Measurements from ENCODE around the gene ALX3.

The ALX3 gene

GRCh38 chr1:110063781-110064180 lies 6.7 kb downstream of the ALX3 start:
- DNase-seq: no peak

DNA sequence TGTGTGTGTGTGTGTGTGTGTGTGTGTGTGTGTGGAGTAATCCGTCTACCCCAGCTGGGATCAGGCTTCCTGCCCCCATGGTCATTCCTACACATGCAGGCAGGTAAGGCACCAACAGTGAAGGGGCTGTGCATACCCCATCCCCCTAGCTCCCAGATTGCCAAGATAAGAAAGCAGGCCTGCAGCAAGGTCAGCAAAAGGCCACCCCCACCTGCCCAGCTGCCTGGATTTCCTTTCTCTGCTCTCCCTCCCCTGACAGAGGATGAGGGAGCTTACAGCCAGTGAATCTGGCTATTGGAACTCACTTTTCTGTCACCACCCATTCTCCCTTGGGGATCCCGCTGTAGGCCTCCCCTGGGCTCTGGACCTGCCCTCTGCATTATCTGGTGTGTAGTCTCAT lies 7.9 kb downstream of the ALX3 start:
- no peak for DNase-seq

- DNase-seq: no peak
These were observed 9.1 kb downstream of the ALX3 start for GRCh38 chr1:110061341-110061740.

DNA sequence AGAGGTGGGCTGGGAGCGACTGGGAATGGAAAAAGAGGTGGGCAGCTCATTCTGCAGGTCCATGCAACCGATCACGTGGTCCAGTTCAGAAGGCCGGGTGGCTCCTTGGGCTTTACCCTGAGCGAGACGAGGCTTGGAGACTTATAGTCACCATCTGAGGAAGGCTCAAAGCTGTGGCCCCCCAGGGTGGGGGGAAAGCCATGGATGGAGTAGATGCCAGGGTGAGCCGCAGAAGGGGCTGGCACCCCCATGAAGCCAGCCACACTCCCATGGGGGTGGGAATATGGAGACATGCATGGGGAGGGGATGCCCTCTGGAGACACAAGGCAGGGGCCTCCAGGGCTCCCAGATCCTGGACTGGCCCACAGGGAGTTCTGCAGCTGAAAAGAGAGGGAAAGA lies 9.8 kb downstream of the ALX3 start:
- DNase-seq: no peak

- DNase-seq: no peak
These were observed 10.3 kb downstream of the ALX3 start for GRCh38 chr1:110060034-110060661.

DNA sequence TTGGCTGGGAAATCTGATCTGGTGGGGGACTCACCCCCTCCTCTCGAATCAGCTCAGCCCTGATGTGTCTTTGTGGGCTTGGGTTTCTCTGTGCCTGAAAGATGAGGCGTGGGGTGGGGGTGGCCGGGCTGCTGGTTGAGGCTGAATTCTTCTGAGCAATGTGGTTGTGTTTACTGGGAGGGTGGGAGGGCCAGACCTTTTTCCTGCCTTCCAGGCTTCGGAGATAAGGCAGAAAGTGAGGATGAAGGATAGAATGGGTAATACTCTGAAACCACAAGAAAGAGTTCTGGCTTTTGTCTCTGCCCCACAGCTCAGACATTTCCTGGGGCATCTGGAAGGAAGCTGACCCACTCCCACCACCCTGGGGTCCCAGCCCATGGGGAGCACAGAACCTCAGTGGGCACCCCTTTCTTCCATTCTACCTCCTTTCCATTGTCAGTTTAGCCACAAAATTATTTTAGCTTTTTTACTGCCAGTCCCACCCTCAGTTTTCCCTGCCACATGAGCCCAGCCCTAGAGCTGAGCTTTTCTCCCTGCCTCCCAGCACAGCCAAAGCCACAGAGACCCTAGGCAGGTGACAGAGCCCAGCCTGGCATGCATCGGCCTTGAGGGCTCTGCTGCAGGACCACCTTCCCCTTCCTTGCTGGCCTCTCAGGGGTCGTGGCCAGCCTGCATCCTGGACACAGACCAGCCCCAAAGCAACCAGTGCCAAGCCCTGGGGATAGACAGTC lies 11.2 kb downstream of the ALX3 start:
- DNase-seq: no peak

- no peak for DNase-seq
These were observed 11.9 kb downstream of the ALX3 start for GRCh38 chr1:110058591-110058990.

DNA sequence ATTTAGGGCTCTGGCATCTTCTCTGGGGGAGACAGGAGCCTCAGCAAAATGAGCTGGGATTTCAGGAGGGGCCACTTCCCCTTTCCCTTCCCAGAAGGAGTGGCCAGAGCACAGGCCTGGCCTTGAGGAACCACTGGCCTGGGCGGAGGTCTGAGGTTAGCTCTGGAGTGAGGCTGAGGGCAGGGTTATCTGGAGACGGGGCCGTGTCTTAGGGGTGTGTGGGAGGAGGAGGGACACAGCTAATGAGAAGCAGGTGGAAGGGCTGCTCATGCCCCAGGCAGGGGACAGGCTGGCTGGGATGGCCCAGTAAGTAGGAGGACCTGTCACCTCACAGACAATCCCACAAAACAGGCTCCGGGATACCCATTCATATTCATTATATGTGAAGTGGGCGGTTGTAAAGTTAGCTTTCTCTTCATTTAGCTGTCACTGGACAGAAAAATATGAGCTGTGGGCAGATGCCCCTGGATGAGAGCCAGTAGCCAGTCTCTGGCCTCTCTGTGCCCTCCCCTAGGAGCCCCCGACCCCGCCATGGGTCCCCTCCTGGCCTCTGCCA lies 12.4 kb downstream of the ALX3 start:
- no peak for DNase-seq

GRCh38 chr1:110056776-110057175 lies 13.7 kb downstream of the ALX3 start:
- no peak for DNase-seq

DNA sequence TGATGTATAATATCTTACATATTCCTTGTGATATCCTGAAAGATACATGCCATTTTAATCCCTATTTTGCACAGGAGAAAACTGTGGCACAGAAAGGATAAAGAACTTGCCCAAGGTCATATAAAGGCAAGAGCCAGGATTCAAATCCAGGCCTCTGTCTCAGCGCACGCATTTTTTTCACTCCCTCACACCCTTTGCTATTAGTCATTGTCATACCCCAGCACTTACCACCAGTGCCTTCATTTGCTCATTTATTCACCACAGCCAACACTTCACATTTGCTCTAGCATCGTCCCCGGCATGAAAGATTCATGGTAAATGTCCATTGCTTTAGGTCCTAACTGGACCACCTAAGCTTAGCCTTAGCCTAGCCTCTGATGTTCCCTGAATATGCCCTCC lies 14.2 kb downstream of the ALX3 start:
- no peak for DNase-seq

- DNase-seq: no peak
These were observed 14.8 kb downstream of the ALX3 start for GRCh38 chr1:110055493-110056284.

GRCh38 chr1:110053552-110054428 lies 16.7 kb downstream of the ALX3 start:
- DNase-seq: no peak

DNA sequence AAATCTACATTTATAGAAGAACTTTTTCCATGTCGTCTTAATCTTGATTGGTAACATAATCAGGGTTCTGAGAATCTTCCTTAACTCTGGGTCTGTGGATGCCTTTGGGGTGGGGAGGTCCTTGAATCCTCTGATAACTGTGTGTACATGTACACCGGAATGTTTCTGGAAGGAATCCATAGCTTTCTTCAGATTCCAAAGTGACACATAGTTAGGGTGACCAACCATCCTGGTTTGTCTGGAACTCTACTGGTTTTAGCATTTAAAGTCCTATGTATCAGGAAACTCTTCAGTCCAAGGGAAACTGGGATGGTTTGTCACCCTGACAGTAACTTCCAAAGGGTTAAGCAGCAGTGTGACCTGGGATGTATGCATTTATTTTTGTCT lies 19.2 kb downstream of the ALX3 start:
- DNase-seq: no peak

DNA sequence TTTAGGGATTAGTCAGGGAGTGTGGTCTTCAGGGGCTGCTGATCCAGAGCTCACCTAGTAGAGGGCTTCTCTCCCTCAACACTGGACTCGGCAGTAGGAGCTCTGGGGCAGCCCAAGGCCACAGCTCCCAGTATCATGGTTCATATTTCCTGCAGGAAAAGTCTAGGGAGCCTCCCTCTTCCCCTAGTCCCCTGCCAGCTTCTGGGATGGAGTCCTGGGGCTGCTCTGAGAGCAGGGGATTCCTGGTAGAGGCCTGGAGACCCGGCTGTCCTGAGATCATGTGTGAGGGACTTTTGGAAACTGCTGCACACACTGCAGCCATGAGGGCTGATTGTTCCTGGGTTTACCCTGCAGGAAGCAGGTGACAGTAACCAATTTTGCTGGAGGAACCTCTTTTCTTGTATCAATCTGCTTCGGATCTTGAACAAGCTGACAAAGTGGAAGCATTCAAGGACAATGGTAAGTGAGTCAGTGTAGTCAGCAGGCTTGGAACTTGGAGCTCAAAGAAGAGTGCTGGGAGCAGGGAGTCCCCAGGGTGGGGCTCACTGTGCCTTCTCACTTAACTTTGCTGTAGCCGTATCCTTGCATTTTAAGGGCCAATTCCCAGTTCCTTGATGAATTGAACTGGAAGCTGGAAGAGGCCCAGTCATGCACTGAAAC lies 19.7 kb downstream of the ALX3 start:
- DNase-seq: no peak

DNA sequence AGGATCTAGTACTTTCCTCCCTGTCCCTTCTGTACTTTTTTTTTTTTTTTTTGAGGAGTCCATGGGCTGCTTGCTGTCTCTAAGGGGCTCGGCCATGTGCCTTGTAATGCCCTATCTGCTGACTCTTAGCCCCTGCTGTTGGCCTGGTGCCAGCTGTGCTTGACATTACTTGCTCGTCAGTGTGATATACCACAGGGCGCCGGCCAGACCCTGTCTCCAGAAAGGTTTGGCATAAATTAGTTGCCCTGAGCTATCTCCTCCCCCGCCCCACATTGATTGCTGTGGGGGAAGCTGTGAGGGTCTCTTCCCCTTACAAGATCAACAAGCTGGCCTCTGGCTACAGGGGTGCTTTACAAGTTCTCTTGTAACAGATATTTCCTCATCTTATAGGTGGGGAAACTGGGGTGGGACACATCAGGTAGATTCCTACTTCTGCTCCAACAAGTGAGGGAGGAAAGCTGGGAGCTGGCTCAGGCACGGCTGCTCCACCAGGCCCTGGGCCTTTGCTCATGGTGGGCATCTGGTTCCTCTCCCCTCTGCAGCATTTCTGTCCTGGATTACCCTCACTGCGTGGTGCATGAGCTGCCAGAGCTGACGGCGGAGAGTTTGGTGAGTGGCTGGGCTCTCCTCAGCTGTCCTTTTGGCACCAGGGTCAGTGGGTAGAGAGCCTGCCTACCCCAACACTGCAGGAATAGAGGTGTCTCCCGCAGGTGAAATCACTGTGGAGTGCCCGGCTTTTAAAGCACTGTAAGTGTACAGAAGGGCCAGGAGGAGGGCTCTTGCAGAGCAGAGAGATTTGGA lies 20.5 kb downstream of the ALX3 start:
- no peak for DNase-seq

DNA sequence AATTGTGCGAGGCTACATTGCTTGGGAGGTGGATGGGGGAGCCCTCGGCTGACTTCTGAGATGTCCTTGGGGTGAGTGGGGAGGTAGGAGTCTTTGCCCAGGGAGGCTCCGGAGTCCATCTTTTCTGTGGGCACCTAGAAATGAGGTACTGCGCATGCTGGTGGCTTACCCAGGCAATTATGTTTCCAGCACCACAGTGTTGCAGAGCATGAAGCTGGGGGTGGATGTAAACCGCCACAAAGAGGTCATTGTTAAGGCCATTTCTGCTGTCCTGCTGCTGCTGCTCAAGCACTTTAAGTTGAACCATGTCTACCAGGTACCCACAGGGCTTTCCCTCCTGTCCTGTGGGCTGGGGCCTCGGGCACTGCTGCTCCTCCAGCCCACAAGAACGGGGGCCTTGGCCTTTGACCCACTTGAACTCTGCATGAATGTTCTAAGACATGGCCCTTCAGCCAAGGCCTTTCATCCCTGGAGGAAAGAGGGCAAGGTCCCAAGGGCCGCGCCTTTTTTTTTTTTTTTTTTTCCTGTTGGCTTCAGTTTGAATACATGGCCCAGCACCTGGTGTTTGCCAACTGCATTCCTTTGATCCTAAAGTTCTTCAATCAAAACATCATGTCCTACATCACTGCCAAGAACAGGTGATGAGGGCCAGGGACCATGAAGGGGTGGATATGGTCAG lies 21.4 kb downstream of the ALX3 start:
- DNase-seq: no peak

- no peak for DNase-seq
These were observed 22.2 kb downstream of the ALX3 start for GRCh38 chr1:110048240-110048639.

DNA sequence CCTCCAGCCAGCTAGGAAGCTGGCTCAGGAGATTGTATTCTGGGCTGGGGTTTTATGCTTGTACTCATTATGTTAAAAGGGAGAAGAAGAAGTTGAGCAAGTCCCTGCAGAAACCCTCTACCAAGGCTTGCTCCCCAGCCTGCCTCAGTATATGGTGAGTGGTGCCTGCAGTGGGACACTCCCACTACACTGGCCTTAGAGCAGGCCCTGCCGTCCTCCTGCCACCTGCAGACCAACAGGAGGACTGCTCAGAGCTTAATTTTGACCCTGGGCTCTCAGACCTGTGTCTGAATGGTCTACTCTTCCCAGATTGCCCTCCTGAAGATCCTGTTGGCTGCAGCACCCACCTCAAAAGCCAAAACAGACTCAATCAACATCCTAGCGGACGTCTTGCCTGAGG lies 23.0 kb downstream of the ALX3 start:
- DNase-seq: no peak

- DNase-seq: no peak
These were observed 27.5 kb downstream of the ALX3 start for GRCh38 chr1:110043016-110043415.

DNA sequence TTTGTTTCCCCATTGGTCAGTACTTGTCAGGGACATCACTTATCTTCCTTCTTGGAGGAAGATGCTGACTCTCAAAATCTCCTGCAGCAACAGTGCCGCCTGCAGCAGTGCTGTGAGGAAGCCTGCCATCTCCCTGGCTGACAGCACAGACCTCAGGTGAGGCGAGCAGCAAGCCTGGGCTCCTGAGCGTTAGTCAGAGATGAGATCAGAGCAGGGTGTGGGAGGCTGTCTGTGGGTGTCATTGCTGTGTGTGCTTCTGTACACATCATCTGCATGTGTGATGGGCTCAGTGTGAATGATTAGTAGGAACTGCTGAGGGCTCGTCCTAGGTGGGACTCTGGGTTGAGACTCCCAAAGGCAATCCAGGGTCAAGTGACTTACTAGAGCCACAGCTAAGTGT lies 29.9 kb downstream of the ALX3 start:
- DNase-seq: no peak

GRCh38 chr1:110039641-110040040 lies 30.8 kb downstream of the ALX3 start:
- DNase-seq: no peak

Measured in NCI-H524 treated with DMSO at 0.1 percent for 48 hours (cell line).